Globus pallidus (tissue), 1 donor: ENCODE measurements around the gene EAF1.
"Not testable (repeated sequence)": the region's sequence is repeated elsewhere in the genome, so short reads cannot be mapped to it uniquely, and the experiment has no call there.

ENCODE experiments used
- DNase-seq: peaks from one replicate; pipeline ENCODE4 v3.0.0-alpha.2; 2015; ENCODE audit warnings: low spot score

The EAF1 gene

GRCh38 chr3:15479400-15480224 lies 52.2 kb downstream of the EAF1 start:
- DNase-seq: no peak

- DNase-seq: not testable (repeated sequence)
Observed at GRCh38 chr3:15484551-15484950, 57.2 kb downstream of the EAF1 start.

GRCh38 chr3:15486020-15486419 lies 58.6 kb downstream of the EAF1 start:
- no peak for DNase-seq

GRCh38 chr3:15486979-15487378 lies 59.6 kb downstream of the EAF1 start:
- no peak for DNase-seq

GRCh38 chr3:15488002-15488401 lies 60.6 kb downstream of the EAF1 start:
- DNase-seq: no peak

GRCh38 chr3:15490158-15490557 lies 62.8 kb downstream of the EAF1 start:
- no peak for DNase-seq

GRCh38 chr3:15491143-15491542 lies 63.7 kb downstream of the EAF1 start:
- DNase-seq: no peak
